ENCODE measurements around the gene F2. TPM values are rescaled to one million over a fixed set of nuclear protein-coding genes. Genes with fewer than 3 reads are reported as not detected.

Gene F2
- total RNA-seq, 2 experiments from 2014 or later: not detected

- no peak for DNase-seq
- POLR2A ChIA-PET: no interaction called here
These were observed 26.3 kb downstream of the F2 start for GRCh38 chr11:46745328-46745727.

DNA sequence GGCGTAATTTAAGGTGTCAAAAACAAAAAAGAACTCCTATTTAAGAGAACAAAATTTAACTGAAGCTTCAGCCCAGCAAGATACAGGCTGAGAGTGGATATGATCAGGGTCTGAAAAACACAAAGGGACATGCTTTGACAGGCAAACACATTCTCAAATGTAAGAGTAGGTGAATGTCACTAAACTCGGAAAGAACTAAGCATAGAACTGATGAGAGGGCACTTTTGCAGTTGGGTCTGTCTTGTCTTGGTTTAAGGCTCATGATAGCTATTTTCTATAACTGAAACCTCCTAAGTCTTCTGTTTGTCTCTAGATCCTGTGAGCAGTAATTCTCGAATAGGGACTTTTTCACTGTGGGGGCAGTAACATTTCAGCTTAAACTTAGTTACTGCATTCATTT, 27.0 kb downstream of the F2 start:
- no peak overlapping the region for H3K27ac Mint-ChIP-seq

More at GRCh38 chr11:46745328-46745727, 26.3 kb downstream of the F2 start:
- peaks cover 44% of the 10 kb centered on the region for H3K36me3 Mint-ChIP-seq
- peaks cover 2% of the 10 kb centered on the region for H3K4me1 Mint-ChIP-seq
- no peaks in the 10 kb centered on the region for H3K27me3 Mint-ChIP-seq
- H3K27ac Mint-ChIP-seq: no peak overlapping the region
- H3K9me3 Mint-ChIP-seq: no peaks in the 10 kb centered on the region
- no peak overlapping the region for H3K4me3 Mint-ChIP-seq
- no peak for ATAC-seq (ENCODE audit: low read depth)

GRCh38 chr11:46747150-46747549, 28.1 kb downstream of the F2 start:
- ATAC-seq (ENCODE audit: low read depth) (no peak), DNase-seq (no peak)
- peaks cover 46% of the 10 kb centered on the region for H3K36me3 Mint-ChIP-seq
- no peaks in the 10 kb centered on the region for H3K9me3 Mint-ChIP-seq
- no peak overlapping the region for H3K4me3 Mint-ChIP-seq
- POLR2A ChIA-PET: no interaction called here
- H3K27me3 Mint-ChIP-seq: no peaks in the 10 kb centered on the region
- H3K4me1 Mint-ChIP-seq: peaks cover 2% of the 10 kb centered on the region
- no peak overlapping the region for H3K27ac Mint-ChIP-seq

More for the DNA sequence above, 27.0 kb downstream of the F2 start:
- ATAC-seq (ENCODE audit: low read depth): no peak
- H3K9me3 Mint-ChIP-seq: no peaks in the 10 kb centered on the region
- H3K4me1 Mint-ChIP-seq: peaks cover 2% of the 10 kb centered on the region
- no peak for DNase-seq
- peaks cover 46% of the 10 kb centered on the region for H3K36me3 Mint-ChIP-seq
- no peaks in the 10 kb centered on the region for H3K27me3 Mint-ChIP-seq
- H3K4me3 Mint-ChIP-seq: no peak overlapping the region
- POLR2A ChIA-PET: no interaction called here

- no peak for ATAC-seq (ENCODE audit: low read depth)
- H3K4me1 Mint-ChIP-seq: peaks cover 5% of the 10 kb centered on the region
- POLR2A ChIA-PET: no interaction called here
- peaks cover 41% of the 10 kb centered on the region for H3K36me3 Mint-ChIP-seq
- no peaks in the 10 kb centered on the region for H3K9me3 Mint-ChIP-seq
- H3K27me3 Mint-ChIP-seq: no peaks in the 10 kb centered on the region
- DNase-seq: no peak
- H3K27ac Mint-ChIP-seq: no peak overlapping the region
- no peak overlapping the region for H3K4me3 Mint-ChIP-seq
These were observed 36.9 kb downstream of the F2 start for GRCh38 chr11:46755962-46756361.

- DNase-seq: no peak
- no peaks in the 10 kb centered on the region for H3K27me3 Mint-ChIP-seq
- H3K4me1 Mint-ChIP-seq: peaks cover 5% of the 10 kb centered on the region
- peaks cover 50% of the 10 kb centered on the region for H3K36me3 Mint-ChIP-seq
- H3K4me3 Mint-ChIP-seq: no peak overlapping the region
- no peaks in the 10 kb centered on the region for H3K9me3 Mint-ChIP-seq
- H3K27ac Mint-ChIP-seq: no peak overlapping the region
- POLR2A ChIA-PET: no interaction called here
- ATAC-seq (ENCODE audit: low read depth): no peak
These were observed 40.2 kb downstream of the F2 start for GRCh38 chr11:46759196-46759595.

- Mint-ChIP-seq H3K4me1 (peaks cover 5% of the 10 kb centered on the region), H3K9me3 (no peaks in the 10 kb centered on the region), H3K36me3 (peaks cover 47% of the 10 kb centered on the region), H3K27me3 (no peaks in the 10 kb centered on the region), H3K4me3 (no peak overlapping the region), H3K27ac (no peak overlapping the region)
- no peak for DNase-seq
- ATAC-seq (ENCODE audit: low read depth): no peak
- POLR2A ChIA-PET: no interaction called here
These were observed 41.6 kb downstream of the F2 start for GRCh38 chr11:46760429-46761128.

DNA sequence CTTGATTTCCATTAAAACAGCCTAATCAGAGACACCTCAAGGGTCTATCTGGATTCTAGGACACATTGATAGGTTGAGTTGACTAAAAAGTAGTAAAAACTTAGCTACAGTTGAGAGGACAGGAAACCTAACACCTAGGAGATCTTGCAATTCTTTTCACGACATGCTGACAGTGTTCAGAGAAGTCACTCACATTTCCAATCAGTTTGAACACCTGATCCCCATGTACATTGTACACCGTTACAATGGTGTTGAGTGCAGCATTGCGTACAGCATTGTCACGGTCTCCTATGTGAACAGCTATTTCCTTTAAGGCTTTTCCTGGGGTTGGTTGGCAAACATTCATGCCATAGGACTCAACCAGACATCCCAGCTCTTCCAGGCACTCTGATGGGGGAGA, 42.8 kb downstream of the F2 start:
- POLR2A ChIA-PET: no interaction called here

DNA sequence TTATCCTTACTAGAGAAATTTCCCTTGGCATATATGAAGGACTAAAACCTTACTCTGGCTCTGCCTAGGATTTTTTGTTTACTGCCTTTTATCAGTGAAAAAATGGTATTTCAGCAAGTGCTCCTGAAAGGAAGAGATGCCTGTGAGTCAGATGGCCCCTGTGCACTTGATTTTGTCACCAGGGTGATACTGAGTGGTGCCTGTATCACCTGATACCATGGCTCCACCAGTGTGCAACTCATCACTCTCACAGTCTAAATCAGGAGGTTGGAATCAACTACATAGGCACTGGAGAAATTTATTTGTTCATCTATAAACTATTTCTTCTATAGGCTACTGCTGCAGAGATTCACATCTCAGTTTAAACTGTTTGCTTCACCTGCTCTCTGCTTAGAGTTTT, 43.2 kb downstream of the F2 start:
- H3K27ac Mint-ChIP-seq: peak overlapping the region; percentile 36
- H3K36me3 Mint-ChIP-seq: peaks cover 39% of the 10 kb centered on the region

More for the DNA sequence above, 42.8 kb downstream of the F2 start:
- H3K4me3 Mint-ChIP-seq: no peak overlapping the region
- no peaks in the 10 kb centered on the region for H3K9me3 Mint-ChIP-seq
- ATAC-seq (ENCODE audit: low read depth): no peak
- DNase-seq: no peak
- peaks cover 39% of the 10 kb centered on the region for H3K36me3 Mint-ChIP-seq
- peak overlapping the region; percentile 36 for H3K27ac Mint-ChIP-seq
- H3K4me1 Mint-ChIP-seq: no peaks in the 10 kb centered on the region
- no peaks in the 10 kb centered on the region for H3K27me3 Mint-ChIP-seq

DNA sequence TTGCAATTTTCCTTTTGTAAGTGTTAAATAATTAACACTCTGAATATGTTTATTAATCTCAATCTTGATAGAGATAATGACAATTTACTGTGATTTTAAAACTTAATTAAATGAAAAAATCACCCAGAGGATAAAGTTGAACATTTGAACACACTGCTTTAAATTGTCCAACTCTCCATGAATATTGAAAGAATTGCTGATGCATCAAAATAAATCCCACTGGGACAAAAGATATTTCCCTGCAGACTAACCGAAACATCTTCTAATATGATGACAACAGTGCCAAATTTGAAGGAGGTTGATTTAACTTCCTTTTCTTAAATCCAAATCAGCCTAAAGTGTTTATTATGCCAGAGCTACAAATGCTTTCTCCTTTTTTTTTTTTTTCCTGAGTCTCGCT, 47.6 kb downstream of the F2 start:
- no peak overlapping the region for H3K4me3 Mint-ChIP-seq
- no peaks in the 10 kb centered on the region for H3K4me1 Mint-ChIP-seq
- ATAC-seq (ENCODE audit: low read depth) (no peak), DNase-seq (no peak)
- H3K27ac Mint-ChIP-seq: no peak overlapping the region
- H3K9me3 Mint-ChIP-seq: no peaks in the 10 kb centered on the region
- POLR2A ChIA-PET: no interaction called here
- H3K36me3 Mint-ChIP-seq: peaks cover 34% of the 10 kb centered on the region
- H3K27me3 Mint-ChIP-seq: no peaks in the 10 kb centered on the region

More for the DNA sequence above, 43.2 kb downstream of the F2 start:
- Mint-ChIP-seq H3K4me1 (no peaks in the 10 kb centered on the region), H3K4me3 (no peak overlapping the region), H3K9me3 (no peaks in the 10 kb centered on the region), H3K27me3 (no peaks in the 10 kb centered on the region)
- ATAC-seq (ENCODE audit: low read depth): no peak
- DNase-seq: no peak
- POLR2A ChIA-PET: no interaction called here

GRCh38 chr11:46769636-46770221, 50.7 kb downstream of the F2 start:
- Mint-ChIP-seq H3K27me3 (no peaks in the 10 kb centered on the region), H3K27ac (no peak overlapping the region), H3K9me3 (no peaks in the 10 kb centered on the region), H3K4me3 (no peak overlapping the region), H3K4me1 (no peaks in the 10 kb centered on the region), H3K36me3 (peaks cover 25% of the 10 kb centered on the region)
- ATAC-seq (ENCODE audit: low read depth) (no peak), DNase-seq (no peak)
- POLR2A ChIA-PET: no interaction called here

- POLR2A ChIA-PET: no interaction called here
- Mint-ChIP-seq H3K4me3 (no peak overlapping the region), H3K27me3 (no peaks in the 10 kb centered on the region), H3K9me3 (no peaks in the 10 kb centered on the region), H3K27ac (no peak overlapping the region), H3K36me3 (peaks cover 28% of the 10 kb centered on the region), H3K4me1 (no peaks in the 10 kb centered on the region)
- ATAC-seq (ENCODE audit: low read depth) (no peak), DNase-seq (no peak)
These were observed 57.9 kb downstream of the F2 start for GRCh38 chr11:46776878-46777277.

- no peak overlapping the region for H3K27ac Mint-ChIP-seq
- no peaks in the 10 kb centered on the region for H3K4me1 Mint-ChIP-seq
- H3K4me3 Mint-ChIP-seq: no peak overlapping the region
- POLR2A ChIA-PET: no interaction called here
- no peak for ATAC-seq (ENCODE audit: low read depth)
- no peaks in the 10 kb centered on the region for H3K9me3 Mint-ChIP-seq
- H3K36me3 Mint-ChIP-seq: peaks cover 28% of the 10 kb centered on the region
- DNase-seq: no peak
- no peaks in the 10 kb centered on the region for H3K27me3 Mint-ChIP-seq
These were observed 59.4 kb downstream of the F2 start for GRCh38 chr11:46778416-46778815.

Measured in activated naive CD8-positive, alpha-beta T cell treated with anti-CD3 and anti-CD28 coated beads, Interleukin-2, amount 10 ng/mL, durations not matched to agents 7 days and 5 days (primary cell).